WTC11 (cell line): ENCODE data around the gene ATP5ME.

ENCODE experiments used
- ATF3 ChIP-seq: sonication (generic); formaldehyde crosslinking; conservative IDR thresholded peaks from 2 replicates; pipeline ENCODE4 v1.8.1; 2022; ENCODE audit warnings: mild to moderate bottlenecking, missing genetic modification reagents
- CREB1 ChIP-seq: sonication (generic); formaldehyde crosslinking; IDR thresholded peaks from 2 replicates; pipeline ENCODE4 v1.8.0; 2023; ENCODE audit warnings: mild to moderate bottlenecking, missing genetic modification reagents
- CTCF ChIP-seq: fragments of 200-600 bp; IDR thresholded peaks from 2 replicates; pipeline ENCODE4 v1.8.0; 2022; ENCODE audit warnings: antibody characterized with exemption
- E2F4 ChIP-seq: sonication (generic); formaldehyde crosslinking; IDR thresholded peaks from 2 replicates; pipeline ENCODE4 v1.8.1; 2022; ENCODE audit warnings: low read depth, mild to moderate bottlenecking, moderate library complexity, missing genetic modification reagents, borderline replicate concordance
- HMGXB4 ChIP-seq: sonication (generic); formaldehyde crosslinking; IDR thresholded peaks from 2 replicates; pipeline ENCODE4 v1.8.1; 2023; ENCODE audit warnings: mild to moderate bottlenecking, moderate library complexity, missing genetic modification reagents
- KAT7 ChIP-seq: sonication (generic); formaldehyde crosslinking; IDR thresholded peaks from 2 replicates; pipeline ENCODE4 v1.8.1; 2023; ENCODE audit warnings: missing genetic modification reagents, mild to moderate bottlenecking, borderline replicate concordance
- MAX ChIP-seq: sonication (generic); formaldehyde crosslinking; IDR thresholded peaks from 2 replicates; pipeline ENCODE4 v1.8.0; 2022; ENCODE audit warnings: mild to moderate bottlenecking, missing genetic modification reagents
- NR3C1 ChIP-seq: sonication (generic); formaldehyde crosslinking; conservative IDR thresholded peaks from 2 replicates; pipeline ENCODE4 v1.8.1; 2023; ENCODE audit warnings: low read depth, mild to moderate bottlenecking, missing genetic modification reagents
- RORB ChIP-seq: fragments of 250-450 bp; sonication (Bioruptor Pico); IDR thresholded peaks from 2 replicates; pipeline ENCODE4 v1.9.0; 2021; ENCODE audit warnings: mild to moderate bottlenecking
- SP1 ChIP-seq: sonication (generic); formaldehyde crosslinking; conservative IDR thresholded peaks from 2 replicates; pipeline ENCODE4 v1.8.1; 2022; ENCODE audit warnings: missing genetic modification reagents
- TP53 ChIP-seq: sonication (generic); formaldehyde crosslinking; IDR thresholded peaks from 2 replicates; pipeline ENCODE4 v1.8.1; 2023; ENCODE audit warnings: mild to moderate bottlenecking, missing genetic modification reagents
- ZNF512 ChIP-seq: sonication (generic); formaldehyde crosslinking; IDR thresholded peaks from 2 replicates; pipeline ENCODE4 v1.8.1; 2022; ENCODE audit warnings: missing genetic modification reagents, borderline replicate concordance

- TF ChIP-seq CTCF = no peak
- no peak for TF ChIP-seq TP53 (CRISPR knock-in tag)
- TF ChIP-seq MAX (CRISPR knock-in tag) = no peak
- TF ChIP-seq SP1 (CRISPR knock-in tag) = no peak
- TF ChIP-seq CREB1 (CRISPR knock-in tag) = no peak
- no peak for TF ChIP-seq HMGXB4 (CRISPR knock-in tag)
- TF ChIP-seq E2F4 (CRISPR knock-in tag) = no peak
- TF ChIP-seq ATF3 (CRISPR knock-in tag) = no peak
- no peak for TF ChIP-seq KAT7 (CRISPR knock-in tag)
- no peak for TF ChIP-seq RORB
- no peak for TF ChIP-seq NR3C1
- TF ChIP-seq ZNF512 (CRISPR knock-in tag) = no peak
Observed at GRCh38 chr4:622996-623913, 50.8 kb downstream of the ATP5ME start.
